ENCODE data around the gene SCUBE1.

SCUBE1 gene

GRCh38 chr22:43255299-43255698, 87.9 kb downstream of the SCUBE1 start:
- no peak for DNase-seq

GRCh38 chr22:43253839-43254238, 89.3 kb downstream of the SCUBE1 start:
- DNase-seq = no peak

GRCh38 chr22:43252319-43252718, 90.9 kb downstream of the SCUBE1 start:
- DNase-seq = no peak

GRCh38 chr22:43249789-43250471, 93.2 kb downstream of the SCUBE1 start:
- no peak for DNase-seq

DNA sequence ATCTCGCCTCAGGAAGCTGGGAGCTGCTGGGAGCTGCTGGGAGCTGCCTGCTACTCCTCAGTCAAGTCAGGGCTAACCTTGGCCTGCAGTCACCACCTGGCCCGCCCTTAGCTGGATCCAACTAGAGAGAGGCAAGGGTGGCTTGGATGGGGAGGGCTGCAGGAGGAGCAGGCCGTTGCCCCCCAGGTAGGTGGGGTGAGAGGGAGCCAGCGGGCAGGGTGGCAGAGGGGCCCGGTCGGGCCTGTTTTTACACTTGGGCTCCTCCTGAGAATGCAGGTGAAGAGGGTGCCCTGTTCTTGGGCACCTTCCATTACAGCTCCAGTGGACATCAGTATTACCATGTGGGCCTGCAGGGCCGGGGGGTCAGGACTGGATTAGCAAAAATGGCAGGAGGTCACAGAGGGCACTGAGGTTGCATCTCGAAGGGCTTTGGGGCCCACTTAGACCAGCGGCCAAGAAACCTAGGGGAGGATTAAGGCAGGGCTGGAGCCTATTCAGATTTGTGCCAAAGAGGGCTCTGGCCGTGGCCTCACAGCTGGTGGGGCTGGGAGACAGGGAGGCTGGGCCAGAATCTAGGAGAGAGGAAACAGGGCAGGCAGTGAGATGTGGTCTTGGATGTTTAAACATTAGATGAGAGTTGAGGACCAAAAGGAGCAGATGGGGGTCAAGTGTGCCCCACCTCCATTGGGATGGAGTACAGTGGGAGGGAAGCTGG, 95.5 kb downstream of the SCUBE1 start:
- DNase-seq = no peak

GRCh38 chr22:43246188-43246587, 97.0 kb downstream of the SCUBE1 start:
- no peak for DNase-seq

- no peak for DNase-seq
These were observed 97.5 kb downstream of the SCUBE1 start for GRCh38 chr22:43245717-43246116.

DNA sequence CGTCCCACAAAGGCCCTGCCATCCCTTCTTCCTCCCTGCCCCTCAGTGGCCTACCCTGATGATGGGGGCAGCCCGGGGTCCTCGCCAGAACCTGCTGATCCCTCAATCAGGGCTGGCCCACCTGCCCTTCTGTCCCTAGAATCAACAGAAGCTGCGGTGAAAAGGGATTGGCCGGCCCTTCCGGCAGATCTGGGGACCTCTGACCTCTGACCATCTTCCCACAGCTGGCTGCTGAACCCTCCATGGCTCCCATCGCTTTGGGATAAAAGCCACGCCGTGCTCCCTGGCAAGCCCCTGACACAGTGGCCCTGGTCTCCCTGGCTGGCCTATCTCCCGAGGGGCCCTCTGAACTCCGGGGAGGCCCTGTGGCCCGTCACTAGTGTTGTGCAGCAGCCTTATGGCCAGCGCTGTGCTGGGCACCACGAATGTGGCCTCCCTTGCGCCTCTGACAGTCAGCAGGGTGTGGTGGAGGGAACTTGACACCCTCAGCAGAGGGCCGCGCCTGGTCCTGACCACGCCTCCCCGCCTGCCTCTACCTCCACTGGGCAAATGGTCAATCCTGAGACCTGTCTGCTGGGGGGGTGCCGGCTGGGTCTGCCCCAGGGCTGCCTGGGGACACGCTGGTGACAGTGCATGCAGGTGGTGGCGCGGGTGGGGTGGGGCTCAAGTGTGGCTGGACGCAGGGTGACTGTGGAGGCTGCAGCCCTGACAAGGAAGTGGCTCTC, 98.2 kb downstream of the SCUBE1 start:
- DNase-seq = no peak

DNA sequence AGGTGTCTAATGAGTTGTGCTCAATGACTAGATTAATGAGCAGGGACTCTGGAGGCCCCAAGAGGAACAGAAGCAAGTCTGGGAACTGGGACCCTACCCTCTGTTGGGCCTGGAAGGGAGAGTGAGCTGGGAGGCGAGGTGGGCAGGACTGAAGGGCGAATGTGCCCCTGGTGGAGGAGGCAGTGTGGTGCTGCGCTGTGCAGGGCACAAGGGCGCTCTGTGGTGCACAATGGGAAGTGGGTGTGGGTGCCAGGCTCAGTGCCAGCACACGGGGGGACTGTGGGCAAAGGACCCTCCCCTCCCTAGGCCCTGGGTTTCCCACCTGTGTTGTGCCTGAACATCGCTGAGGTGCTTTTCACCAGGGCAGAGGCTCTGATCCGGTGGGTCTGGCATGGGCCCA, 98.8 kb downstream of the SCUBE1 start:
- DNase-seq = no peak

- DNase-seq = no peak
These were observed 99.8 kb downstream of the SCUBE1 start for GRCh38 chr22:43243324-43243723.

DNA sequence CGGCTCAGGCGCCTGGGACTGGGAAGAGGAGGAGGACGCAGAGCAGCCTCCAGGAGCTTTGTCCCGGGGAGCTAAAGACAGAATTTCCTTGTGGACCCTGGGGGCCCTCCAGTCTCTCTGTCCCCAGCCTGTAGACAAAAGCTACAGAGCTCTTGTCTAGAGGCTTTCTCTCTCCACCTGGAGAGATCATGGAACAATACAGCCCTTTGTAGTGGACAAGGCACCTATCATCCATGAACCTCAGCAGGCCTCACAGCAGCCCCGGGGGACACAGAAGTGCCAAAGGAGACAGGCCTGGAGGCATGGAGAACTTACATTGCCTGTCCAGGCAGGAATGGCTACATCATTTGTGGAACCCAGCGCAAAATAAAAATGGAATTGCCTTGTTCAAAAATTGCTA, 100.5 kb downstream of the SCUBE1 start:
- DNase-seq = no peak

DNA sequence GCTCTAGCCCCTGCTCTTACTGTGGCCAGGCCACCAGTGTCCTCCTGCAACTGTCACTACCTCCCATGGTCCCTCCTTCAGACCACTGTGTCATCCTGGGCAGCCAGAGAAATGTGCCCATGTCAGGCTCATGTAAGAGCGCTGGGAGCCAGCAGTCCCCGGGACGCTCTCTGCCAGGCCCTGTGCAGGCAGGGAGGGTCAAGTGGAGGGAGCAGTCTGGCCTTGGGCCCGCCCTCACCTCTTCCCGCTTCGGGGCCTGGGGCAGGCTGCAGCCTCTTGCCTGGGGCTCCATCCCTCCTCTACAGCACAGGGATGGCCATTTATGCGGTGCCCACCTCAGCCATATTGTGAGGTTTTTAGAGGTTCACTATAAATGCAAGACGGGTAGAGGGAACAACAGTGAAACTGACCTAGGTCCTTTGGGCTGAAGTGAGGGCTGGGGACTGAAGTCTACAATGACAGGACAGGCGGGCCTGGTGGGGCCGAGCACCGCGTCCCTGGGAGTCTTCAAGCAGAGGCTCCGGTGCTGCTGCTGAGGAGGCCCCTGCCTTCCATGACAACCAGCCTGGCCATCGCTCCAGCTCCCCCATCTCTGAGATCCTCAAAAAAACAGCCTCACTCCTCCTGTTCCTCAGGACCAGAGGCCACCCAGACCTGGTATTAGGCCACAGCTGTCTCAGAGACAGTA, 101.3 kb downstream of the SCUBE1 start:
- DNase-seq = no peak

DNA sequence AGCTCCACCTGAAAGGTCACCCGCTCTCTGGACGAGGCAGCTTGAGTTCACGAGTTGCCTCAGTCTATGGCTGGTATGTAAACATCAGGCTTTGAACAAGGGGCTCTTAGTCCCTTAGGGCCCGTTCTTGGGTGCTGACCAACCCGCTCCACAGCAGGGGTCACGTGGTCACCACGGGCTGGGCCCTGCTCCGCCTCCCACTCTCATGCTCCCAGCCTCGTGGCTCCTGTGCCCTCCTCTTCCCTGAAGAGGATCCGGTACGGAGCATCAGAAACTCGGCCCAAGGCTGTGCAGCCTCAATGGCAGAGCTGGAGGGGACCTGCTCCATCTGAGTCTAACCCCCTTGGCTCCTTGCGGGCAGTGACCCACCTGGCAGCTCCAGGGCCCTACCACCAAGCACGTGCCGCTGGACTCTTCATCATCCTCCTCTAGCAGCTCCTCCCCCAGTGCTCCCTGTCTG, 102.0 kb downstream of the SCUBE1 start:
- no peak for DNase-seq

DNA sequence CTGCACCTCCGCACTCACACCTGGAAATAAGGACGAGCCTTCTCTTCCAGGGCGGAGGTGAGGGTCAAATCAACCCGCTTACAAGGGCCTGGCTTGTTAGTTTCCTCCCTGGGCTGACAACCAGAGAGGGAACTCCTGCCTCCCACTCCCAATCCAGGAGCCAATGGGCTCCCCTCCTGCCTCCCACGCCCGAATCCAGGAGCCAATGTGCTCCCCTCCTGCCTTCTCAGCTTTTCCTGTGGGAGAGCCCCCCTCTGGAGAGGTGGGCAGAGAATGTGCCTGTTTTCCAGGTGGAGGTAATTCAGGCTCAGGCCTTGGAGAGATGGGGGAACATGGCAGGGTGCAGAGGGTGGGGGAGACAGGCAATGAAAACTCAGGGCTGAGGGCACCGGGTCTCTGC, 102.6 kb downstream of the SCUBE1 start:
- DNase-seq = no peak

GRCh38 chr22:43239956-43240355, 103.2 kb downstream of the SCUBE1 start:
- DNase-seq = no peak

DNA sequence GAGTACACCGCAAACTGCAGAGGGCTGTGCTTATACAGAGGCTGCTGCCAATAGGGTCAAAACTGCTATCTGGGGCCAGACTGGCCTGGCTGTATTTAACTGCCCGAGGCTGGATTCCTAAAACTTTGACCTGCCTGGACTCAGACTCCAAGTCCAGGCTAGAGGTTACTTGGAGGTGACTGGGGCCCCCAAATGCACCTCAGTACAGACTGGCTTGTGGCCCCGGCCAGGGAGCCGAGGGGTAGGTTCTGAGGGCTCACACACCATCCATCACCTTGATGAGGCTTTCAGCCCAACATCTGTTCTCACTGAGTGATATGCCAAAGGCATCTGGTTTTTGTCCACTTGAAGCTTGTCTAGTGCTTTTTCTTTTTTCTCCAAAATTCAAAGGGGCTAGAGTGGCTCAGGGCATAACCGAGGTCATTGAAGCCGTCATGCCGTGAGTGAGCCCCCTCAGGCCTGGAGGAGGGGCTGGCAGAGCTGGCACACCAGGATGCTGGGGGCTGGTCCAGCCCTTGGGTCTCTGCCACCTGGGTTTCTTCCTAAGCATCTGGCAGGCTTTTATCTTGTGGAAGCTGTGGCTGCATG, 103.9 kb downstream of the SCUBE1 start:
- no peak for DNase-seq

DNA sequence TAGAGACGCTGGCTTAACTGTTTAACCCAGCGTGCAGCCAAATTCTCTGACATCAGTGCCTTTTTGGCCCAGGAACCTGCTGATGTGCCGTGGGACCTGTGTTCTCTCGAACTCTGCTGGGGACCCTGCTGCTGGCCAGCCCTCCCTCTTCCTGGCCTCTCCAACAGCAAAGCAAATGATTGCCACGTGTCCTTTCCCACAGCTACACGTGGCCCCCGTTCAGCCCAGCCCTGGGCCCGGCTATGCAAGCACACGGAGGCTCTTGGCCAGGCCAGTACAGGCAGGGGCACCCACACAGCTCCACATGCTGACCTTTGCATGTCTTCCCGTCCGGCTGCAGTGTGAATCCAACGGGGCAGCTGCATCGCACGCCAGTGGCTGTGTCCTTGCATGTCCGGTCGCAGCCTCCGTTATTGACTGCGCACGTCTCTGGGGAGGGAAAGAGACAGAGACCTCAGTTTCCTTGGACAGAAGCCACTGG, 104.6 kb downstream of the SCUBE1 start:
- DNase-seq = no peak

GRCh38 chr22:43237280-43237679, 105.9 kb downstream of the SCUBE1 start:
- no peak for DNase-seq

GRCh38 chr22:43236411-43237166, 106.6 kb downstream of the SCUBE1 start:
- no peak for DNase-seq

DNA sequence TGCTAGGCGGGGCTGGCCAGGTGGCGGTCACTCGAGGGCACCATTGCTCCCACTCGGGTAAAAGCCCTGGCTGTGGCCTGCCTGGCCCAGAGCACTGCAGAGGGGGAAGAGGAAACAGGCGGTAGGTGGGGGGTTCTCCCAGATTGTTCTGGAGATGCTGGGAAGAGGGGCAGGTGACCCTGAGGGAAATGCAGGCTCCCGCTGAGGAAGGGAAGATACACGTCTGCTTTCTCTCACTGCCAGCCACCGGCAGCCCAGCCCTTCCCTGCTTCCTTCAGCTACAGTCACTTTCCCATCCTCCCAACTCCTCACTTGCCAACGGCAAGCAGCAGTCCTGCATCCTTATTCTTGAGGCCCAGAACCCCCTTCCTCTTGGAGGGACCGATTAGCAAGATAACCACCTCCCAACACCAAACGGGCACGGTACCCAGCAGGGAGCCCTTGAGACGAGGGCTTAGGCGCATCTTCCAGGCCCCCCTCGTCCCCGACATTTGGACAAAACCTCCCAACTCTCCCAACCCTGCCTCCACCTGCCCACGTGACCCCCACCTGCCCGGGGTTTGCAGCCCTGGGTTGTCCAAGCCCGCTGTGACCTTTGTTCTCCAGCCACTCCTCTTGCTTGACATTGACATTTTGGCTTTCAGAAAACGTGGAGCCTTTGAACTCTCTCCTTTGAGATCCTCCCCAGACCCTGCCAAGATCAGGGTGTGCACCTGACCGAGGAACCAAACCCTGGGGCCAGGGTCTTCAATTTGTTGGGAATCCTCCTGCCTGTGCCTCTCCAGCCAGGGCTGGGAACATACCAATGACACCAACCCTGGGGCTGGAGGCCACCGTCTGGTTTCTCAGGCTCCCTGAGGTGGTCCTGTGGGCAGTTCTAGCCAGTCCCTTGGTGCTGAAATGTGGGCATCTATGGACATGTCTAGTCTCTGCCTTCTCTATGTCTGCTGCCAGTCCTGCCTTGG, 107.4 kb downstream of the SCUBE1 start:
- no peak for DNase-seq
